ENCODE data around the gene GASK1A. TPM values are rescaled to one million over a fixed set of nuclear protein-coding genes. Genes with fewer than 3 reads are reported as not detected.

GASK1A gene
- total RNA-seq, 1 donor from 2014 or later, result not detected

DNA sequence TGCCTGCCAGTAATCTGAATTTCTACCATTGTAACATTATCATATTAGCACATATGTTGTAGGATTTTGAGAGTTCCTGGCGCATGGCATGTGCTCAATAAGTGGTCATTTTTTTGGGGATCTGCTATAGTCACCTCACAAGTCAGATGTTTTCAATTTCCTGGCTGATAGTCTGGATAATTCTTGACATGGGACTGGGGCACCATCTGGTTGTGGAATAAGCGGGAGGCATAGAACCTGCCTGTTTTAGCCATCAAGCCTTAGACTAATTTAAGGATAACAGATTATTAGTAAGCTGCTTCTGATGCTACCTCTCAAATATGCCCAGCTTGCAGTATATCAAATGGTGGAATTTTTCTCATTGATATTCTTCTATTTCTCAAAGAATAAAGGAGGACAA lies 39.1 kb downstream of the GASK1A start:
- H3K4me3 Mint-ChIP-seq (ENCODE audit: low read depth), result no peak overlapping the region
- no peaks in the 10 kb centered on the region for H3K27me3 Mint-ChIP-seq (ENCODE audit: low read depth)
- H3K36me3 Mint-ChIP-seq (ENCODE audit: low read depth), result no peaks in the 10 kb centered on the region
- no peaks in the 10 kb centered on the region for H3K9me3 Mint-ChIP-seq
- DNase-seq (ENCODE audit: low spot score), result no peak
- no peak overlapping the region for H3K27ac Mint-ChIP-seq
- peaks cover 9% of the 10 kb centered on the region for H3K4me1 Mint-ChIP-seq (ENCODE audit: low read depth)
- intact Hi-C loops (cut with micrococcal nuclease), result no loop called here

DNA sequence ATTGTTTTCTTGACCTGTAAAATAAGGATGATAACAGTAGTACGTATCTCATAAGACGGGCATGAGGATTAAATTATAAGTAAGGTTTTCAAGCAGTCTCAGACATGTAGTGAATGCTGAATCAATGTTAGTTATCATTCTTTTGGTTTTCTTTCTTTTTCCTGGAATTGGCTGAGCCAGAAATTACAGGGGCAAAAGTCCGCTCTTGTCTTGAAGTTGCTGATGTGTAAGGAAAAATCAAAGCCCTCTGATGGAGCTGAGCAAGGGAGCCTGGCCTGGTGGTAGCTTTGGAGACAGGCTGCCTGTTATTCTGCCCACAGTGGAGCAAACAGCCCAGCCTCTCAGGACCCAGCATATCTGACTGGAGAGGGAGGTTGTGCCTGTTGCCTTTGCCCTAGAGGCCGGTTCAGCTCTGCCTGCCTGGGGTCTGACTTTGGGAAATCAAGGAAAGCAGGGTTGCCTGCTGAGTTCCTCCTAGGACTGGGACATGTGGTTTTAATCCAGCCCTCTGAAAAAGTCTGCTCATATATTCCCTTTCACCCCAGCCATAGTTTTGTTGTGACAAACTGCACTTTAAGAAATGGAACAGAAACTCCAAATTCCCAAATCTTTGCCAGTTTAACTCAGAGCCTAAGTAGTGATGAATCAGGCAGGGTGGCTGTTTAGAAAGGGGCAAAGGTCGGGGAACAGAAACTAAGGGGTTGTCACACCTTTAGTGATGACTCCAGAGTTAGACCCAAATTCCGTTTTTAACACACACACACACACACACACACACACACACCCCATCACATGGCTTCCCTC lies 40.1 kb downstream of the GASK1A start:
- Mint-ChIP-seq H3K4me1 (ENCODE audit: low read depth) (peaks cover 19% of the 10 kb centered on the region), H3K9me3 (no peaks in the 10 kb centered on the region), H3K27me3 (ENCODE audit: low read depth) (no peaks in the 10 kb centered on the region)

DNA sequence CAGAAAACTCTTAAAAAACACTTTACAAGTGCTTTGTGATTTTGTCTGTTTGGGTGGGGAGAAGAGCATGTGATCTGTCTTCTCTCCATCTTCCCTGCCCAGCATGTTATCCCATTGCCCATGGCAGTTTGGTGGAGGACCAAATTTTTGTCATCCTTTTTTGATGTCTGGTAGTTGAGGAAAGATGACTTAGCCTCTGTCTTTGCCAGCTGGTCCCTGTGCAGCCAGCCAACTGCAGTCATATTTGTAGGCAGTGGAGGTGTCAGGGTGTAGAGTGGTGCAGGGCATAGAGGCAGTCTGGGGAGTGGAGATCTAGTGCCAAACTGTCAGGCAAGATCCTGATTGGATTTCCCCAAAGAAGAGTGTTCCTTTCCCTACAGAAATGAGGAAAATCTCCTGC lies 40.7 kb downstream of the GASK1A start:
- H3K27me3 Mint-ChIP-seq (ENCODE audit: low read depth), result no peaks in the 10 kb centered on the region
- peaks cover 24% of the 10 kb centered on the region for H3K4me1 Mint-ChIP-seq (ENCODE audit: low read depth)
- no peak overlapping the region for H3K4me3 Mint-ChIP-seq (ENCODE audit: low read depth)
- H3K36me3 Mint-ChIP-seq (ENCODE audit: low read depth), result no peaks in the 10 kb centered on the region
- H3K9me3 Mint-ChIP-seq, result no peaks in the 10 kb centered on the region
- DNase-seq (ENCODE audit: low spot score), result no peak
- no peak overlapping the region for H3K27ac Mint-ChIP-seq
- intact Hi-C loops (cut with micrococcal nuclease), result no loop called here

More for the DNA sequence above, 40.1 kb downstream of the GASK1A start:
- Mint-ChIP-seq H3K27ac (no peak overlapping the region), H3K4me3 (ENCODE audit: low read depth) (no peak overlapping the region), H3K36me3 (ENCODE audit: low read depth) (no peaks in the 10 kb centered on the region)
- intact Hi-C loops (cut with micrococcal nuclease), result no loop called here
- DNase-seq (ENCODE audit: low spot score), result no peak

DNA sequence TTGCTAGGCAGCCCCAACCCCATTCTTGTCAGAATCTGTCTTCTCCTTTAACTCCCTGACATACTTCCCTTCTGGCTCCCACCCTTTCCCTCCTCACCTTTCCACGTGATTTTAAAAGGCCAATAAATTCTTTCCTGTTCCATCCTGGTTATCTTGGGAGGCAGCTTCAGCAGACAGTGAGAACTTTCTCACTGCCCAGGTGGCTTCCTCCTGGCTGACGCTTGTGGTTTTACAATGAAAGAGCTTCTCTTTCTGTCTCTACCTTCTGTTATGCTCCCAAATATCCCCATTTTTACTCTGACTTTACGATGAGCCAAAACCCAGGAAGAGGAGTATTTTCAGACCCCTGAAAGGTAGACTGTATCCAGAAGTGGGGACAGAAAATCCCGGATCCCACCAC lies 42.1 kb downstream of the GASK1A start:
- Mint-ChIP-seq H3K27me3 (ENCODE audit: low read depth) (peaks cover 5% of the 10 kb centered on the region), H3K4me1 (ENCODE audit: low read depth) (peaks cover 24% of the 10 kb centered on the region), H3K4me3 (ENCODE audit: low read depth) (no peak overlapping the region), H3K27ac (no peak overlapping the region), H3K36me3 (ENCODE audit: low read depth) (no peaks in the 10 kb centered on the region), H3K9me3 (no peaks in the 10 kb centered on the region)
- intact Hi-C loops (cut with micrococcal nuclease), result no loop called here
- DNase-seq (ENCODE audit: low spot score), result no peak

DNA sequence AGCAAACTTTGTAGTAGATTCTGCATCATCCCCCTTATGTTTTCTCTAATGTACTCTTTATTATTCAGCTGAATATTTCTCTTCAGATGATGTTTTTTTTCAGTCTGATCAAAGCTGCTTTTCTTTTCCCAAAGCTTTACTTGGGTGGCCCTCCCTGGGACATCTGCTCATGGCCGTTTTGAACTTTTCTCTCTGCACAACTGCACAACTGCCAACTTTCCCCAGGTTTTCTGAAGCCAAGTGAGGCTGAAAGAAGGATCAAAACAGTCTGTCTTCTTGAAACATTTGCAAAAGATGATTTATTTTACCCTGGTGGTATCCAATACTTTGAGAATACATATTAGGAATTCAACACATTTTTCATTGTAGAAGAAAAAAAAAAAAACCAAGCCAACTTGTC lies 43.0 kb downstream of the GASK1A start:
- H3K4me1 Mint-ChIP-seq (ENCODE audit: low read depth), result peaks cover 24% of the 10 kb centered on the region
- no peak overlapping the region for H3K27ac Mint-ChIP-seq
- H3K9me3 Mint-ChIP-seq, result no peaks in the 10 kb centered on the region
- H3K27me3 Mint-ChIP-seq (ENCODE audit: low read depth), result peaks cover 8% of the 10 kb centered on the region
- H3K4me3 Mint-ChIP-seq (ENCODE audit: low read depth), result no peak overlapping the region
- no peak for DNase-seq (ENCODE audit: low spot score)
- intact Hi-C loops (cut with micrococcal nuclease), result no loop called here
- H3K36me3 Mint-ChIP-seq (ENCODE audit: low read depth), result no peaks in the 10 kb centered on the region

DNA sequence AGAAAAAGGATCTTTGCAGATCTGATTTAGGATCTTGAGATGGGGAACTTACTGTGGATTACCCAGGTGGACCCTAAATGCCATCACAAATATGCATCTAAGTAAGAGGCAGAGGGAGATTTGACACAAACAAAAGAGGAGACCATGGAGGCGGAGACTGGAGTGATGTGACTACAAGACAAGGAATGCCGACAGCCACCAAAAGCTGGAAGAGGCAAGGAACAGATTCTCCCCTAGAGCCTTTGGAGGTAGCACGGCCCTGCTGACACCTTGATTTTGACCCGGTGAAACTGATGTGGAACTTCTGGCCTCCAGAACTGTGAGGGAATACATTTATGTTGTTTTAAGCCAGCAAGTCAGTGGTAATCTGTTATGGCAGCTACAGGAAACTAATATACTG lies 44.0 kb downstream of the GASK1A start:
- intact Hi-C loops (cut with micrococcal nuclease), result no loop called here
- no peak for DNase-seq (ENCODE audit: low spot score)
- Mint-ChIP-seq H3K27me3 (ENCODE audit: low read depth) (peaks cover 8% of the 10 kb centered on the region), H3K27ac (no peak overlapping the region), H3K36me3 (ENCODE audit: low read depth) (no peaks in the 10 kb centered on the region), H3K4me3 (ENCODE audit: low read depth) (no peak overlapping the region), H3K9me3 (no peaks in the 10 kb centered on the region), H3K4me1 (ENCODE audit: low read depth) (peaks cover 24% of the 10 kb centered on the region)

DNA sequence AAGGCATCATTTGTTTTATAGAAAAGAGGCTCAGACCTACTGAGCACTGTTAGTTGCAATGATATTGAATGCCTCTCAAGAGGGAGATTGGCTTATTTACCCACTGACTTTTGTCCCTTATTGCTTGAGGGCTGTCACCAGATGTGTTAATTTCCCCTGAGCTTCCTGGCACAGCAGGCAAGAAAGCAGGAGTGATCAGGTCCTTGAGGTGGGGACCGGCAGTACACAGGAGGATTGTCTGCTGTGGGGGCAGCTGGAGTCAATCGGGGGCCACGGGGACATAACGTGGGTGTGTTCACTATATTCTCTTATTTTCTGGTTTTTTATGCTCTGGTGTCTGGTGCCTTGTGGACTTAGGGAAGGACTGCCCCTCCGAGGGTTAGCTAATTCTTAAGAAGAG lies 44.6 kb downstream of the GASK1A start:
- Mint-ChIP-seq H3K4me3 (ENCODE audit: low read depth) (no peak overlapping the region), H3K4me1 (ENCODE audit: low read depth) (peaks cover 24% of the 10 kb centered on the region), H3K27ac (peak overlapping the region; percentile 52), H3K9me3 (no peaks in the 10 kb centered on the region), H3K36me3 (ENCODE audit: low read depth) (no peaks in the 10 kb centered on the region), H3K27me3 (ENCODE audit: low read depth) (peaks cover 8% of the 10 kb centered on the region)
- intact Hi-C loops (cut with micrococcal nuclease), result no loop called here
- no peak for DNase-seq (ENCODE audit: low spot score)

DNA sequence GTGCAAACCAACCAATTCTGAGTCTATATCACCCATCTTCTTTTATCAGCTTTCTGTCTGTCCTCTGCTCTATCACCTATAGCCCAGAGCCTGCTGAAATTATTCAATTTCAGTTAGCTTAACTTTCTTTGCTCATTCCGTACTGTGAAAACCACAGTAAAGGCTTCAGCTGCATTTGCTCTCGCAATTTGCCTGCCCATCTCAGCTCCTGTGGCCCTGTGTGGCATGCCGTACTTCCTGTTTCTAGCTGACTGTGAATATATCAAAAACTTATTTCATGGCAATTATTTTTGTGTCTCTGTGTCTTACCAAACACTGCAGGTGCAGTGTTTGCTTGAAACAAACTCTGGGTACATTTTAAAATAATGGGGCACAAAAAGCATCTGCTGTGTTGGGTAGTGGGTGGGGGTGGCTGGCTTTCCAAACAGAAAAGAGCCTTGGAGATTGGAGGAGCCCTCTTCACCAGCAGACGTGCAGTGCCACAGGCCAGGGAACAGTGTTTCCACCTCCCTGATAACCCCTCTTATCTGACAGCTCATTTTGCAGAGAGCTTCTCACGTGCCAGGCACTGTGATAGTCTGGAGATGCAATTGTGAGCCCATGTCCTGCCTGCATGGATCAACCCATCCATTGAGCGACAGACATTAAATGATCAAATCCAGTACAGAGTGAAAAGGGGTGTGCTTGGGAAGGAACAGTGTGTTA lies 45.2 kb downstream of the GASK1A start:
- Mint-ChIP-seq H3K36me3 (ENCODE audit: low read depth) (no peaks in the 10 kb centered on the region), H3K4me1 (ENCODE audit: low read depth) (peaks cover 24% of the 10 kb centered on the region)
- intact Hi-C loops (cut with micrococcal nuclease), result no loop called here

DNA sequence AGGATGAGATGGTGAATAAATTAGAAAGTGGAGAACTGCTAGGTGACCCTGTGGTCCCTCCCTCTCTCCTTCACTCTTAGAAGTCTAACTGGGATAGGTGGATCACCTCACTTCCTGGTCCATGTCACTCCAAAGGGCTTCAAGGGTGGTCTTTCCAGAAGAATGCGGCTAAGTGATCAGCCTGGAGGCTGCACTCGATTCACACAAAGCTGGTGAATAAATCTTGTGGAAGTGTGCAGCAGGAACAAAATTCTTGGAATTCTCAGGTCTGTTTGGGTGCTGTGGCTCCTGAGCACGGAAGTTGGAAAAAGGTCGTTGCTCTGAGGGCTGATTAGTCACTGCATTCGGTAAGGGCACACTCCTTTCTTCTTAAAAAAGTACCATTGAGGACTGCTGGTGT lies 46.3 kb downstream of the GASK1A start:
- H3K36me3 Mint-ChIP-seq (ENCODE audit: low read depth), result no peaks in the 10 kb centered on the region
- H3K4me3 Mint-ChIP-seq (ENCODE audit: low read depth), result no peak overlapping the region
- DNase-seq (ENCODE audit: low spot score), result no peak
- no peak overlapping the region for H3K27ac Mint-ChIP-seq
- peaks cover 8% of the 10 kb centered on the region for H3K27me3 Mint-ChIP-seq (ENCODE audit: low read depth)
- intact Hi-C loops (cut with micrococcal nuclease), result no loop called here
- H3K9me3 Mint-ChIP-seq, result no peaks in the 10 kb centered on the region
- peaks cover 24% of the 10 kb centered on the region for H3K4me1 Mint-ChIP-seq (ENCODE audit: low read depth)

More for the DNA sequence above, 45.2 kb downstream of the GASK1A start:
- Mint-ChIP-seq H3K4me3 (ENCODE audit: low read depth) (no peak overlapping the region), H3K27me3 (ENCODE audit: low read depth) (peaks cover 8% of the 10 kb centered on the region), H3K27ac (peak overlapping the region; percentile 52), H3K9me3 (no peaks in the 10 kb centered on the region)
- DNase-seq (ENCODE audit: low spot score), result peak; percentile 23

DNA sequence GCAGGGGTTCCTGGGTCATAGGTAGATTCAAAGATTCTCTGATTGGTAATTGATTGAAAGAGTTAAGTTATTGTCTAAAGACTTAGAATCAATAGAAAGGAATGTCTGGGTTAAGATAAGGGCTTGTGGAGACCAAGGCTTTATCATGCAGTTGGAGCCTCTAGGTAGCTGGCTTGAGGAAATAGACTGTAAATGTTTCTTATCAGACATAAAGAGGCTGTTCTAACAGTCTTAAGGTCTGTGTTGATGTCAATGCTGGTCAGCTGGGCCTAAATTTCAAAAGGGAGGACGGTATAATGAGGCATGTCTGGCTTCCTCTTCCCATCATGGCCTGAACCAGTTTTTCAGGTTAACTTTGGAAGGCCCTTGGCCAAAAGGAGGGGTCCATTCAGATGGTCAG lies 48.9 kb downstream of the GASK1A start:
- Mint-ChIP-seq H3K27ac (no peak overlapping the region), H3K27me3 (ENCODE audit: low read depth) (peaks cover 8% of the 10 kb centered on the region), H3K4me1 (ENCODE audit: low read depth) (peaks cover 18% of the 10 kb centered on the region), H3K9me3 (no peaks in the 10 kb centered on the region), H3K36me3 (ENCODE audit: low read depth) (no peaks in the 10 kb centered on the region), H3K4me3 (ENCODE audit: low read depth) (no peak overlapping the region)
- intact Hi-C loops (cut with micrococcal nuclease), result no loop called here
- no peak for DNase-seq (ENCODE audit: low spot score)

DNA sequence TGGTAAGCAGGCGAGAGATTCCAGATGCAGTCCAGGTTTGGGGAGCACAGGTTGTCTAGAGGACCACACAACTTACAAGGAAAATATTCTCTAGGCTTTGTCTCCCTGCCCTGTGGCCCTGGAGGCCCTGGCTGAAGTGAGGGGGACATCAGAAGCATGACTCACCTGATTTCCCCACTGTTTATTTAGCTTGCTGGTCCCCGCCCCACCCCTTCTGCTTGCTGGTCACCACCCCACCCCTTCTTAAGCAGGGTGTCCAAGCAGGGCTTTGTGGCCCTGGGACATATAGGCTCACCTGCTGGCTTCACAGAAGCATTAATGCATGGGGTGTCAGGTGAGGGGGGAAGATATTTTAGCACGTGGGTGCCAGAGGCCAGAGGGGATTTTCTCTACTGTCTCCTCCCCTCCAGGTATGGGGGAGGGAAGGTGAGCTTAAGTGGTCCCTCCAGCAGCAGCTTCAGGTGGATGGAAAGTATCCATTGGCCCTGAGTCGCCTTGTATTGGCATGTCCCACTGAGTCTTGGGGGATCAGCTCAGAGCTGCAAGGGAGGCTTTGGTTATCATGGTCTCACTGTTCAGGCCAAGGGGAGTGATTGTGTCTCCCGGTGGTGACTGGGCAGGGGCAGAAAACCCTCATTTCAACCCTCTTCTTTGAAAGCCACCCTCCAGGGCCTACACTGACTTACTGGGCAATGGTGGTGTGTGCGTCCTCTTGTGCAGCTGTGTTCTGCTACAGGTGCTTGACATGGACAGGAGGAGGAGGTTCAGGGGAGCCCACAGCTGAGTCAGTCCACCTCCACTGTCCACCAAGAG lies 49.8 kb downstream of the GASK1A start:
- Mint-ChIP-seq H3K36me3 (ENCODE audit: low read depth) (no peaks in the 10 kb centered on the region), H3K4me3 (ENCODE audit: low read depth) (no peak overlapping the region), H3K4me1 (ENCODE audit: low read depth) (peaks cover 9% of the 10 kb centered on the region), H3K27ac (no peak overlapping the region), H3K27me3 (ENCODE audit: low read depth) (peaks cover 9% of the 10 kb centered on the region), H3K9me3 (no peaks in the 10 kb centered on the region)
- no peak for DNase-seq (ENCODE audit: low spot score)
- intact Hi-C loops (cut with micrococcal nuclease), result no loop called here

DNA sequence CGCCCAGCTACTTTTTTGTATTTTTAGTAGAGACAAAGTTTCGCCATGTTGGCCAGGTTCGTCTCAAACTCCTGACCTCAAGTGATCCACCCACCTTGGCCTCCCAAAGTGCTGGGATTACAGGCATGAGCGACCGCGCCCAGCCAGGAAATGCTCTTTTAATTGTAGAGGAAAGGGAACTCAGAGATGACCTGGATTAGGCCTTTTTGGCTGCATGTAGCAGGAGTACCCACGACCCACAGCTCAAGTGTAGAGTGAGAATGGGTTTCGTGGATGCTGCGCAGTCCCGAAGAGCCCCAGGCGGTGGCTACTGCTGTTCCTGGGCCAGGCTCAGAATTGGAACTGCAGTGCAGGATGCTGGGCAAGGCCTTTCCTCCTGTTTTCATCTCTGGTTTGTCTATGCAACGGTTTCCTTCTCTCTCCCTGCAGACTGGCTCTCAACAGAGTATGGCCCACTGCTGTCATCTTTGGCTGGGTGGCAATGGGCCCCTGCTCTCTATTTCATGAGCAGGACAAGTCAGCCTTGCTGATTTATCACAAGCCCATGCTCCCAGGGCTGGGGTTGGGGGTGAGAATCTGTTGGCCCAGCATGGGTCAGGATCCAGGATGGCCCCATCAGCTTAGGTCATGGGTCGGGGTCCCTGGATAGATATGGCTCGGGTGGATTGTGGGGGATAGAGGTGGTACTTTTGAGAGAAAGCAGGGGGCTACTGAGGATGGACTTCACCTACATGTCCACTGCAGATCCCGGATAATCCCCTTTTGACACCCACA lies 51.2 kb downstream of the GASK1A start:
- intact Hi-C loops (cut with micrococcal nuclease), result no loop called here
- H3K4me1 Mint-ChIP-seq (ENCODE audit: low read depth), result no peaks in the 10 kb centered on the region
- no peak overlapping the region for H3K4me3 Mint-ChIP-seq (ENCODE audit: low read depth)
- no peak for DNase-seq (ENCODE audit: low spot score)
- H3K27ac Mint-ChIP-seq, result no peak overlapping the region
- H3K9me3 Mint-ChIP-seq, result no peaks in the 10 kb centered on the region
- peaks cover 7% of the 10 kb centered on the region for H3K27me3 Mint-ChIP-seq (ENCODE audit: low read depth)
- no peaks in the 10 kb centered on the region for H3K36me3 Mint-ChIP-seq (ENCODE audit: low read depth)
